Hippocampal formation (tissue), 2 donors: ENCODE results near the gene ARHGAP44.

Experiments used
- DNase-seq, 2 donors: peaks; one replicate each; lab custom pipeline; 2025; lab: John Stamatoyannopoulos, UW

Gene ARHGAP44

GRCh38 chr17:12995106-12995895, 206.0 kb downstream of the ARHGAP44 start:
- DNase-seq: no peak

DNA sequence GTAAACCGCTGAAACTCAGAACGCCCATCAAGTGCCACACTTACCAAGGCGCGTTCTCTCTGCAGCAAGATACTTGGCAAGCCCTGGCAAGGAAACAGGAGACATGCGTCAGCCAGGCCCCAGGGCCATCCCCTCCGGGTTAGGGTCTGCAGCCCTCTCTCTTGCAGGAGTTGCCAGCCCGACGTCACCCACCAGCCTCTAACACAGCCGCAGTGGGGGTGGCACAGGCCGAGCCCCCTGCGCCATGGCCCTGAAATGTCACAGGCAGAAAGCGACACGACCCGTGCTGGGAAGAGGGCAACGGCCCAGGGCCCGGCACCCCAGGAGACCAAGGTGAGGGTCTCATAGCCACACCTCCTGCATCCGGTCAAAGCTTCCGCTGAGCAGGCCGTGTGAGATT, 206.6 kb downstream of the ARHGAP44 start:
- no peak for DNase-seq

- DNase-seq: no peak
Observed at GRCh38 chr17:12996357-12996756, 207.1 kb downstream of the ARHGAP44 start.

DNA sequence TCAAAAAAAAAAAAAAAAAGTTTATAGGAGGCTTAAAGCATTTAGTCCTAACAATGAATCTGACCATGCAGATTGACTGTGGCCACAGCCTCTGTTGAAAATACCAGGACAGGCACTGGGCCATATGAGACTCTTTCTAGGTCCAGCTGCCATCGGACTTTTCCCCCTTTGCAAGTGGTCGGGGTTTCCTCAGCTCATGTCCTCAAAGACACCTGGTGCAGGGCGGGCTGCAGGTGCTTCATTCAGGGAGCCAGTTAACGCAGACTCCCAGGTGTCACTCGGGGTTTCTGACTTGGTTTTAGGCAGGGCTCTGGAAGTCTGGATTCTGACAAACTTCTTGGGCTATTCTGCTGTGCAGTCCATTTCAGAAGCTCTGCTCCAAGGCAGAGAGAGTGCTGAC, 207.6 kb downstream of the ARHGAP44 start:
- DNase-seq: no peak

GRCh38 chr17:12998461-12998860, 209.2 kb downstream of the ARHGAP44 start:
- DNase-seq: no peak

DNA sequence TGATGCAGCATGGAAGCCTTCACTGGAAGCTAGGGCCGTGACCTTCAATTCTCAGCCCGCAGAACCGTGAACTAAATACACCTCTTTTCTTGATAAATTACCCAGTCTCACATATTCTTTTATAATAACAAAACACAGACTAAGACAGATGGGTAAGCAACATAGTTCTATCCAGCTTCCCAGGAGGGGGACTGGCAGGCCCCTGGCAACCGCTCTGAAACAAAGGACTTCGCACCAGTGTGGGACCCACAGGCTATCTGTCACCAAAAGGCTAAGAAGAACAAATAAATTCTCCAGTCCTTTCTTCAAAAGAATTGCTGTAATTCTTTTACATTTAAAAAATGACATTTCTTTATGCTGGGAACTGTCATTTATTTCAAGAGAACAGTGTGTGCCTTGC, 209.6 kb downstream of the ARHGAP44 start:
- DNase-seq: no peak

- DNase-seq: no peak
Observed at GRCh38 chr17:13000561-13000960, 211.3 kb downstream of the ARHGAP44 start.

- DNase-seq: no peak
Observed at GRCh38 chr17:13001991-13002615, 212.8 kb downstream of the ARHGAP44 start.

DNA sequence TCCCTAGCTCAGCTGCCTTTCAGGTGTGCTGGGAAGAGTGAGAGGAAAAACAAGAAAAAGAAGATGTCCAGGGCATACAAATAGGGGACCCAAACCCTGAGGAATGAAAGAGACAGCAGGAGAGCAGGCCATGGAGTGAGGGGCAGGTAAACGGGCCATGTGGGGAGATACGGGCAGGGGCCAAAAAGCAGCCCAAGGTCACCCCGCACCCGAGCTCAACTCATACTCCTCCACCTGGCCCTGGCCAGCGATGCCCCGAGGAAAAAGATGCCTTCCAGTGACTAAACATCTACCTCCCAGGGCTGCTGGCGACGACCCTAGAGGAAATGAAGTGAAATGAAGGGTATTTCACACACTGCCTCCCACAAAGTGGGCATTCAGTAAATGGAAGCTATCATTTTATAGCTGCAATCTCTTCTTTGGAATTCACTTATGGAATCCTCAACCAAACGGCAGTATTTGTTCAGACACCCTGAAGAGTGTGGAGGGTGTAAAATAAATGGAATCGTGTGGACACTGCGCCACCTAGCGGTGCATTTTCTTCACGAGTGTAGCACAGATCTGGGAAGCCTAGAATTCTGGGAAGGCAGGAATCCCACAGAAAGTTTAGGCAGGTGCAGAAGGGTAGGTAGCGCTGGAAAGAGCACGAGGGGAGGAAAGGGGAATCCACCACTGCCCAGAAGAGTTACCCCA, 213.6 kb downstream of the ARHGAP44 start:
- DNase-seq: peak; percentile 49 to 50

DNA sequence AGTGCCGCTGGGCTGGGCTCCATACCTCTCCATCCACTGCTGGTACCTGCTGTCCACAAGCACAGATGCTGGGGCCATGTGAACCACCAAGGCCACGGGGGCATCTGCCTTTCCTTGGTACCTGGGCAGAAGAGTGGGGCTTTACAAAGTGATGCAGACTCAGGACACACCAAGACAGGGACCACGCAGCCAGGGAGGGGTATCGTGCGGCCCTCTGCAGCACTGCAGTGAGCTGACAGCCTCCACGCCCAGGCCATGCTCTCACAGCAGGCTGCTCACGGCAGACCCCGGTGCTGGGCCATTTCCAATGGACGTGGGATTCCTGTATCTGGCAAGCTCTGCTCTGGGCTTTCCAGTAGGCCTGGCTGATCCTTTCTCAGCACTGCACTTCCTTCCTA, 214.2 kb downstream of the ARHGAP44 start:
- DNase-seq: no peak

- no peak for DNase-seq
Observed at GRCh38 chr17:13003927-13004326, 214.6 kb downstream of the ARHGAP44 start.

GRCh38 chr17:13004336-13004735, 215.0 kb downstream of the ARHGAP44 start:
- no peak for DNase-seq

GRCh38 chr17:13005530-13005929, 216.2 kb downstream of the ARHGAP44 start:
- no peak for DNase-seq

- no peak for DNase-seq
Observed at GRCh38 chr17:13008461-13008860, 219.2 kb downstream of the ARHGAP44 start.

DNA sequence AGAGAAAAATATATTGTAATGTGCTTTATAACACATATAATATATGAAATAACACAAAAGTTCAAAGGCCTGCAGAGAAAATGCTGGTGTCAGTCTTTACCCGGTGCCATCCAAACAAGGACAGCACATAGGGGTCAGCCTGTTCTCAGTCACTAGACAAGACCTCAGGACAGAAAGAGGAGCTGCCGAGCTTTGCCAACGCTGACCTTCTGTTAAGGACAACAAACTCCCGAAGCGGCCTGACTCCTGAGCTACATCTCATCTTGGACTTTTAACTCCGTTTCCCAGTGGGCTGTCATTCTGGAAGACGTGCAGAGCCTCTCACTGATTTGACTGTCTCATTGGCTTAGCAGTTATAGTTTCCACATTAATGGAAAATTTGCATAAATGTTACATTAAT, 221.7 kb downstream of the ARHGAP44 start:
- DNase-seq: no peak

DNA sequence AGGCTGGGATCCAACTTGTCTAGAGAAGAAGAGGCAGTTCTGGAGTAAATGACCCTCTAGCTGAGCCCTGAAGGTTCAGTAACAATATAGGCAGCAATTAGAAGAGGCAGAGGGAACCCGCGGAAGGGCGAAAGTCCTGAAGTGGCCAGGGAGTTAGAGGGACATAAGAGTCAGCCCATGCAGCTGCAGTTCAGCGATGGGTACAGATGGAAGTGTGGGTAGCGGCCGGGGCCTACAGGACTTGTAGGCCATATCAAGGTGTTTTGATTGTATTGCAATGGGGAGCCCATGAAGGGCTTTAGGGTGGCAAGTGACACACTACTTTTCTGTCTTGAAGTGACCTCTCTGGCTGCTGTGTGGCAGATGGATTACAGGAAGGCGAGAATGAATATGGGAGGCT, 225.5 kb downstream of the ARHGAP44 start:
- no peak for DNase-seq

DNA sequence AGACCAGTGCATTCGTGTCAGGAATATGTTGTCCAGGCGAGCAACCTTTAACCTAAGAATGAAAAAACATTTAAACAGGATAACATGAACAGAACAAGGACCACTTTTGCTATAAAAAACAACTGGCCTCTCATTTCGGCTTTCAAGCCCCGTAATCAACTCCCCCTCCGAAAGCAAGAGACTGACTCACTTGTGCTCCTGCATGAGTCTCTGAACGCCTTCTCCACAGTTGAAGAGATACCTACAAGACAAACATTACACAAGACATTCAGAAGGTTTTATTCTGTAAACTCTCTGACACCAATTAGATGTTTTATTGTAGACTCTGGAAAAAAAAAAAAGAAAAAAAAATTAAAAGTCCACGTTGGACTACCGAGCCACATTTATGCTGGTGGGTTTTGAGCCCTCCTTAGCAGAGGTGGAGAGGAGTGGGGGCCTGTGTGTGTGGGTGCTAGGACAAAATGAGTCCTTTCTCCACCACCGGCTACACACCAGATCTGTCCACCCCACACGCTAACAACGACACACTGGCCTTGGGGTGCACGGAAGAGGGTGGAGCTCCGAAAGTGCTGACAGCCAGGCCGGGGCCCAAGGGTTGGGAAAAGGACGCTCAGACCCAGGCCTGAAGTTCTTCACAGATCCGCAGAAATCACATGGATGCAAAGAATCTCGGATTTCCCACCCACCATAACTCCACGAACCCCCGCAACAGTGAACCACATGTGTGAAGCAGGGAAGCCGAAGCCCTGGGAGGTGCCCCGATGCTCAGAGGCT, 227.8 kb downstream of the ARHGAP44 start:
- DNase-seq: no peak

DNA sequence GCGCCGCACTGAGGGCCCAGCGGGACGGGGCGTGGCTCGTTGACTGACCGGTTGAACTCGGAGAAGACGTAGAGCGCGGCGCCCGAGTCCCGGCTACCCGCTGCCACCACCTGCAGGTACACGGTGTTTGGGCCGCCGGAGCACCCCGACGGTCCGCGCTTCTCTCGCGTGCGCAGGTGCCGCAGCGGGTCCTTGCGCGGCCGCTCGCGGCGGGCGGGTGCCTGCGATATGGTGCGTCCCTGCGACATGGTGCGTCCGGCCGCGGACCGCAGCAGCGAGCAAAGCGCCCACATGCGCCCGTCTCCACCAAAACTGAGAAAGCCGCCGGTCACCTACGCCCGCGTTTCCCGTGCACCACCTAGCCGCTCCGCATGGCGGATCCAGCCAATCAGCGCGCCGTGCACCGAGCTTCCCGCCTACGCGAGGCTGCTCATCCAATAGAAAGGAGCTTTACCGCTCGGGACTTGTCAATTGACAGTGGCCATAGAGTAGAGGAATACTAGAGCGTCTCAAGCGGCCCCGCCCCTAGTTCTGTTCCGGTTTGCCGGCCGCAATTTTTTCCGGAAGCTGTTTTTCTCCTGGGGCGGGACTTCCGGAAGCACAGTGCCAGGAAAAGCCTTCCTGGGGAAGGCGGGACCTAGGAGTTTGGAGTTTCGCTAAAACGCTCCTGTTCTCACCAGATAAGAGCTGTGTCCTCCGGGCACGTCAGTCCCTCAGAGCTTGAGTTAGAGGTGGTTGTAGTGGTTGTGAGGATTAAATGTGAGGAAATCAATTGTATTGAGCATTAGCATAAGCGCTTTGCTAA, 228.6 kb downstream of the ARHGAP44 start, which contains the start of gene ELAC2:
Gene ELAC2, minus strand, starts transcription at position 373 of the 805 bp plus-strand sequence. Its CDS starts 80 bp downstream, at position 293.
- peak; percentile 95 to 99 for DNase-seq

- DNase-seq: no peak
Observed at GRCh38 chr17:13024016-13024415, 234.7 kb downstream of the ARHGAP44 start.

GRCh38 chr17:13024526-13025257, 235.4 kb downstream of the ARHGAP44 start:
- DNase-seq: peak; percentile 11 to 42

DNA sequence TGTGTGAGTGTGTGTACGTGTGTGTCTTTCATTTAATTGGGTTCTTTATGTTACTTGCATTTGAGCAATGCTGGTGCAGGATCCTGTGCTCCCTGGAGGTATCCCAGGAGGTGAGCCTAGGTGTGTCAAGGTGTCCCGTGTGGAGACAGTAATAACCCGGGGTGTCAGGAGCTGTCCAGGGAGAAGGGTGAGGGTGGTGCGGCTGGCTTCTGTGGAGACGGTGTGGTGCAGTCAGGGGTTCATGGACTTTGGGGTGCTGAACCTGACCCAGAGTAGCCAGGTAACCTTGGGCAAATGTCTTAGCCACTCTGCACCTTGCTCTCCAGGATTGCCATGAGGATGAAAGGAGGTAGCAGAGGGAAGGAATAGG, 235.9 kb downstream of the ARHGAP44 start:
- DNase-seq: no peak
